Central memory CD8-positive, alpha-beta T cell (primary cell): Measurements from ENCODE around the gene CEP43.
A peak's percentile ranks its signal among the peaks of the same experiment; 100 is the strongest.
"Not testable (repeated sequence)": the region's sequence is repeated elsewhere in the genome, so short reads cannot be mapped to it uniquely, and the experiment has no call there.

ENCODE experiments used
- ATAC-seq: fragments of 150-1000 bp; cut with Tn5 transposase; replicated peaks from 2 replicates; pipeline ENCODE4 v1.10.0; 2022; ENCODE audit warnings: mild to moderate bottlenecking, moderate FRiP score, moderate number of reproducible peaks; ENCODE audit not compliant: poor library complexity, severe bottlenecking; ENCODE audit errors: extremely low read depth
- DNase-seq, 2 donors: peaks; one replicate each; pipeline ENCODE4 v3.0.0; 2021; ENCODE audit warnings: low spot score in 2 of 2
- H3K27ac Mint-ChIP-seq: one replicate; pipeline ENCODE4 v1.8.0; 2022; ENCODE audit warnings: low read depth, mild to moderate bottlenecking, moderate library complexity, mixed read lengths
- H3K27me3 Mint-ChIP-seq: one replicate; pipeline ENCODE4 v1.8.0; 2022; ENCODE audit warnings: mixed read lengths
- H3K36me3 Mint-ChIP-seq: one replicate; pipeline ENCODE4 v1.8.0; 2022; ENCODE audit warnings: mild to moderate bottlenecking, moderate library complexity, mixed read lengths; ENCODE audit not compliant: insufficient read depth
- H3K4me1 Mint-ChIP-seq: one replicate; pipeline ENCODE4 v1.8.0; 2022; ENCODE audit warnings: mixed read lengths
- H3K4me3 Mint-ChIP-seq: one replicate; pipeline ENCODE4 v1.8.0; 2022; ENCODE audit warnings: mild to moderate bottlenecking, moderate library complexity, mixed read lengths
- H3K9me3 Mint-ChIP-seq: one replicate; pipeline ENCODE4 v1.8.0; 2022; ENCODE audit warnings: mixed read lengths

The CEP43 gene, protein sequence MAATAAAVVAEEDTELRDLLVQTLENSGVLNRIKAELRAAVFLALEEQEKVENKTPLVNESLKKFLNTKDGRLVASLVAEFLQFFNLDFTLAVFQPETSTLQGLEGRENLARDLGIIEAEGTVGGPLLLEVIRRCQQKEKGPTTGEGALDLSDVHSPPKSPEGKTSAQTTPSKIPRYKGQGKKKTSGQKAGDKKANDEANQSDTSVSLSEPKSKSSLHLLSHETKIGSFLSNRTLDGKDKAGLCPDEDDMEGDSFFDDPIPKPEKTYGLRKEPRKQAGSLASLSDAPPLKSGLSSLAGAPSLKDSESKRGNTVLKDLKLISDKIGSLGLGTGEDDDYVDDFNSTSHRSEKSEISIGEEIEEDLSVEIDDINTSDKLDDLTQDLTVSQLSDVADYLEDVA

GRCh38 chr6:166999145-166999883 is at the start of gene CEP43:
Gene CEP43 (plus strand): TSS chr6:166999397. CDS start chr6:166999413, 16 bp downstream.
- Mint-ChIP-seq H3K4me3 (peak within 1 kb of the TSS; percentile 83), H3K9me3 (no peaks in the 10 kb centered on the region), H3K4me1 (peaks cover 29% of the 10 kb centered on the region), H3K36me3 (peaks cover 2% of the 10 kb centered on the region), H3K27ac (peak within 1 kb of the TSS; percentile 66), H3K27me3 (no peaks in the 10 kb centered on the region)
- ATAC-seq (peak; percentile 91), DNase-seq (peak in 1 of 2 donors; percentile 79)

DNA sequence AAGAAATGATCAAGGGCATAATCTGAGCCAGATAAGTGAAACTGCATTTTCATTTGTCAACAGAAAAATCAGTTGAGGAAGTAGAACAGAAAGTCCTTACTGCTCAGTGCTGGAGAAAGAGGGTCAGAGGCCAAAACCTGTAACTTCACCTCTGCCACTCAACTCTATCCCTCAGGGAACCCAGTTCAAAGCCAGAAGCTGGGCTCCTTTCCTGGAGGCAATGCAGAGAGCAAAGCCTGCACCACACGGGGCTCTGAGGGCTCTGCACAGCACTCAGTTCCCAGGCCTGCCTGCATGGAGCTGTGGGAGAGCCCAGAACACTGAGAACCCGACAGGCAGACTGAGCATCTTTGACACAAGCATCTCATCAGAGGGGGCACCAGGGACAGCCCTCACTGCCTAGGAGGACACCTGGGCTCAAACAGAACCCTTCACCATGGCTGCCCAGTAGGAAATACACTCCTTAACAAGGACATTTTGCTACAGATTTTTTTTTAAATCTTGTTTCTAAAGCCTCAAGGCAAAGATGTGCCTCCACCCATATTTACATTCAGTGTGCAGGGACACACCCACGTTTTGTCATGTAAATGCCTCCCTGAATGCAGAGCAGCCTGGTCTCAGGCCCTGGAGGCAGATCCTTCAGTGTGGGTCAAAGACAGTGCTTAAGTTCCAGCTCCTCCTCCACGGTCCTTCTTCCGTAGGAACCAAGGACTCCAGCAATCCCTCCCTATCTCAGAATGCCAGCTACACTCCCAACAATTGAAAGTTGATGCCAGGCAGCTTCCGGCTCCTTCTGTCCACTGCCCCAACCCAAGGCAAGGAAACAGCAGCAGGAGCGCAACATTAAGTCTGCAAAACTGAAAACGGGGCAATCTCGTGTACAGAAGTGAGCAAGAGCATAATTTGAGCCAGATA is 49.4 kb upstream of the CEP43 start:
- peak overlapping the region; percentile 97 for H3K27ac Mint-ChIP-seq
- H3K4me3 Mint-ChIP-seq: peak overlapping the region; percentile 79
- H3K36me3 Mint-ChIP-seq: peaks cover 31% of the 10 kb centered on the region
- no peaks in the 10 kb centered on the region for H3K9me3 Mint-ChIP-seq
- no peaks in the 10 kb centered on the region for H3K27me3 Mint-ChIP-seq
- DNase-seq (no peak), ATAC-seq (no peak)
- H3K4me1 Mint-ChIP-seq: peaks cover 37% of the 10 kb centered on the region

GRCh38 chr6:166950443-166950821 is 48.8 kb upstream of the CEP43 start:
- Mint-ChIP-seq H3K4me1 (peaks cover 44% of the 10 kb centered on the region), H3K27me3 (no peaks in the 10 kb centered on the region), H3K9me3 (no peaks in the 10 kb centered on the region), H3K36me3 (peaks cover 31% of the 10 kb centered on the region), H3K27ac (peak overlapping the region; percentile 97), H3K4me3 (peak overlapping the region; percentile 79)
- ATAC-seq (peak; percentile 34), DNase-seq (no peak)

DNA sequence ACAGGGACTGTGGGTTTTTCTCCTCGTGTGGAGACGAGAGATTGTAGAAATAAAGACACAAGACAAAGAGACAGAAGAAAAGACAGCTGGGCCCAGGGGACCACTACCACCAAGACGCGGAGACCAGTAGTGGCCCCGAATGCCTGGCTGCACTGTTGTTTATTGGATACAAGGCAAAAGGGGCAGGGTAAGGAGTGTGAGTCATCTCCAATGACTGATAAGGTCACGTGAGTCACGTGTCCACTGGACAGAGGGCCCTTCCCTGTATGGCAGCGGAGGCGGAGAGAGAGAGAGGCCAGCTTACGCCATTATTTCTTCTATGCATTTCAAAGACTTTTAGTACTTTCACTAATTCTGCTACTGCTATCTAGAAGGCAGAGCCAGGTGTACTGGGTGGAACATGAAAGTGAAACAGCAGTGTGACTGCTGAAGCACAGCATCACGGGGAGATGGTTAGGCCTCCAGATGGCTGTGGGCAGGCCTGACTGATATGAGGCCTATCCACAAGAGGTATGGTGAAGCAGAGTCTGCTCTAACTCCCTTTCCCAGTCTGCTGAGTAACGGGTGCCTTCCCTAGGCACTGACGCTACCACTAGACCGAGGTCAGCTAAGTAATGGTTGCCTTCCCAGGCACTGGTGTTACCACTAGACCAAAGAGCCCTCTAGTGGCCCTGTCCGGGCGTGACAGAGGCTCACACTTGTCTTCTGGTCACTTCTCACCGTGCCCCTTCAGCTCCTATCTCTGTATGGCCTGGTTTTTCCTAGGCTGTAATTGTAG is 48.1 kb upstream of the CEP43 start:
- H3K27me3 Mint-ChIP-seq, H3K9me3 Mint-ChIP-seq: not testable (repeated sequence)
- Mint-ChIP-seq H3K27ac (peak overlapping the region; percentile 97), H3K36me3 (peaks cover 32% of the 10 kb centered on the region), H3K4me1 (peaks cover 49% of the 10 kb centered on the region), H3K4me3 (peak overlapping the region; percentile 79)
- DNase-seq (peak; percentile 35 to 55), ATAC-seq (peak; percentile 74)

- H3K9me3 Mint-ChIP-seq: no peaks in the 10 kb centered on the region
- H3K4me3 Mint-ChIP-seq: peak overlapping the region; percentile 79
- peaks cover 49% of the 10 kb centered on the region for H3K4me1 Mint-ChIP-seq
- ATAC-seq (no peak), DNase-seq (no peak)
- peaks cover 31% of the 10 kb centered on the region for H3K36me3 Mint-ChIP-seq
- peak overlapping the region; percentile 97 for H3K27ac Mint-ChIP-seq
- H3K27me3 Mint-ChIP-seq: no peaks in the 10 kb centered on the region
These were observed 47.5 kb upstream of the CEP43 start for GRCh38 chr6:166951670-166952060.

DNA sequence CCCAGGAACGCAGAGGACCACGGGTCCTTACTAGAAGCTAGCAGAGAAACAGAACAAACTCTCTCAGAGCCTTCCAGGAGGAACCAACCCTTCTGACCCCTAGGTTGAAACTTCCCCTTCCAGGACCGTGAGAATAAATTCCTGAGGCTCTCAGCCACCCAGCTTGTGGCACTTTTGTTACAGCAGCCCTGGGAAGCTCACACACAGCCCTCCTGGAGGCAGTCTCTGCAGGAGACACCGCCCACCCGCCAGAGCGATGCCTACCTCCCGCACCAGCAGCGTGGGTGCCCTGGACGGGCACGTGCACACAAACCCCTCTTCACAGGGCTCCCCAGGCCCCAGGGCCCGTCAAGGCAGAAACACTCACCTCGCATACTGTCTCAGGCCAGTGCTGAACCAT is 47.1 kb upstream of the CEP43 start:
- Mint-ChIP-seq H3K36me3 (peaks cover 29% of the 10 kb centered on the region), H3K27ac (peak overlapping the region; percentile 97), H3K4me3 (no peak overlapping the region), H3K27me3 (no peaks in the 10 kb centered on the region), H3K4me1 (peaks cover 50% of the 10 kb centered on the region), H3K9me3 (no peaks in the 10 kb centered on the region)
- DNase-seq: no peak
- ATAC-seq: no peak

- Mint-ChIP-seq H3K4me3 (peak overlapping the region; percentile 91), H3K27ac (peak overlapping the region; percentile 97), H3K4me1 (peaks cover 57% of the 10 kb centered on the region), H3K36me3 (peaks cover 25% of the 10 kb centered on the region), H3K9me3 (no peaks in the 10 kb centered on the region), H3K27me3 (no peaks in the 10 kb centered on the region)
- ATAC-seq: no peak
- no peak for DNase-seq
These were observed 46.4 kb upstream of the CEP43 start for GRCh38 chr6:166952567-166953486.

- Mint-ChIP-seq H3K27me3 (no peaks in the 10 kb centered on the region), H3K9me3 (no peaks in the 10 kb centered on the region), H3K4me3 (peak overlapping the region; percentile 91), H3K27ac (peak overlapping the region; percentile 79), H3K36me3 (peaks cover 22% of the 10 kb centered on the region), H3K4me1 (peaks cover 71% of the 10 kb centered on the region)
- ATAC-seq (no peak), DNase-seq (no peak)
These were observed 45.0 kb upstream of the CEP43 start for GRCh38 chr6:166954118-166954713.

GRCh38 chr6:166955121-166955864 is 43.9 kb upstream of the CEP43 start:
- H3K36me3 Mint-ChIP-seq: peaks cover 23% of the 10 kb centered on the region
- peaks cover 76% of the 10 kb centered on the region for H3K4me1 Mint-ChIP-seq
- peak overlapping the region; percentile 79 for H3K27ac Mint-ChIP-seq
- ATAC-seq (no peak), DNase-seq (no peak)
- no peaks in the 10 kb centered on the region for H3K27me3 Mint-ChIP-seq
- peak overlapping the region; percentile 91 for H3K4me3 Mint-ChIP-seq
- no peaks in the 10 kb centered on the region for H3K9me3 Mint-ChIP-seq

DNA sequence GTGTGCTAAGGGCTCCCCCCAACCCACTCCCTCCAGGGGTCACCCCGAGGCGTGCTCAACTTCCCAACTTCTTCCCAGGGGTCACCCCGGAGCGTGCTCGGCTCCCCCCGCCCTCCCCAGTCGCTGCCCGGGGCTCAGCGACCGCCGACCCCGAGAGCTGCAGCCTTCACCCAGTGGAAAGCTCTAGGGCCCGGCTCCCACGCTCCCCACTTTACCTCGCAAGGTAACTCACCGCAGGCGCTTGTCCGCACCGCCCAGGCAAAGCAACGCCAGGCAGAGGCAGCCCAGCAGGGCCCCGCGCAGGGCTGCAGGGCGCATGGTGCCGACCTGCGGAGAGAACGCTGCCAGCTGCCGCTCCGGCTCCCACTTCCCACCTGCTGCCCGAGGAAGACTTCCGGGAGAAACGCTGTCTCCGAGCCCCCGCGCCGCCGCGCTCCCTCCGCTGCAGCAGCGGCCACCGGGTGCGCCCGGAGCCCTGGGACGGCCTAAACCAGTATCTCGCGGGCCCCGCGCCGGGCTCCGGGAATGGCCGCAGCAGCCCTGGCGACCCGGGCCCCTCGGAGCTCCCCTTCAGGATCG is 43.2 kb upstream of the CEP43 start:
- no peak for DNase-seq
- H3K9me3 Mint-ChIP-seq: no peaks in the 10 kb centered on the region
- peak overlapping the region; percentile 79 for H3K27ac Mint-ChIP-seq
- peaks cover 22% of the 10 kb centered on the region for H3K36me3 Mint-ChIP-seq
- H3K4me3 Mint-ChIP-seq: peak overlapping the region; percentile 91
- H3K27me3 Mint-ChIP-seq: no peaks in the 10 kb centered on the region
- H3K4me1 Mint-ChIP-seq: peaks cover 72% of the 10 kb centered on the region
- ATAC-seq: peak; percentile 29
